Stimulated activated CD4-positive, alpha-beta T cell treated with anti-CD3 and anti-CD28 coated beads, Interleukin-1b, Interleukin-23, amount 100 ng/mL, for 1 hour (primary cell): ENCODE results near the gene PTPN4.
"Not testable (repeated sequence)": the region's sequence is repeated elsewhere in the genome, so short reads cannot be mapped to it uniquely, and the experiment has no call there.

Experiments used
- DNase-seq, 2 donors: peaks; one replicate each; pipeline ENCODE4 v3.0.0-alpha.2; 2020; ENCODE audit warnings: low read depth in 2 of 2

The PTPN4 gene

GRCh38 chr2:119941981-119942513 is 182.3 kb downstream of the PTPN4 start:
- DNase-seq, result no peak

- no peak for DNase-seq
These were observed 183.3 kb downstream of the PTPN4 start for GRCh38 chr2:119943058-119943457.

- no peak for DNase-seq
These were observed 187.8 kb downstream of the PTPN4 start for GRCh38 chr2:119947535-119947934.

GRCh38 chr2:119950966-119951365 is 191.2 kb downstream of the PTPN4 start:
- no peak for DNase-seq

GRCh38 chr2:119958670-119959268 is 199.0 kb downstream of the PTPN4 start:
- no peak for DNase-seq

- DNase-seq, result no peak
These were observed 201.1 kb downstream of the PTPN4 start for GRCh38 chr2:119960821-119961220.

- no peak for DNase-seq
These were observed 222.2 kb downstream of the PTPN4 start for GRCh38 chr2:119981896-119982295.

- no peak for DNase-seq
These were observed 222.8 kb downstream of the PTPN4 start for GRCh38 chr2:119982506-119982905.

GRCh38 chr2:119983108-119983507 is 223.4 kb downstream of the PTPN4 start:
- no peak for DNase-seq

GRCh38 chr2:119996148-119996547 is 236.4 kb downstream of the PTPN4 start:
- DNase-seq, result no peak

GRCh38 chr2:119996896-119997891 is 237.5 kb downstream of the PTPN4 start:
- DNase-seq, result not testable (repeated sequence)

GRCh38 chr2:120001471-120001870 is 241.7 kb downstream of the PTPN4 start:
- no peak for DNase-seq

GRCh38 chr2:120004254-120004653 is 244.5 kb downstream of the PTPN4 start:
- no peak for DNase-seq

GRCh38 chr2:120005834-120006521 is 246.3 kb downstream of the PTPN4 start:
- DNase-seq, result no peak

GRCh38 chr2:120007851-120008250 is 248.1 kb downstream of the PTPN4 start:
- no peak for DNase-seq

- no peak for DNase-seq
These were observed 252.6 kb downstream of the PTPN4 start for GRCh38 chr2:120012363-120012762.

- peak; percentile 35 to 54 for DNase-seq
These were observed 253.3 kb downstream of the PTPN4 start, which contains the start of gene EPB41L5 for GRCh38 chr2:120012771-120013596. TSS of gene EPB41L5 (plus strand) at chr2:120013077. CDS start at chr2:120019085, 6,008 bp downstream.

- no peak for DNase-seq
These were observed 254.0 kb downstream of the PTPN4 start for GRCh38 chr2:120013597-120014223.

GRCh38 chr2:120014226-120014980 is 254.7 kb downstream of the PTPN4 start:
- no peak for DNase-seq

- no peak for DNase-seq
These were observed 257.1 kb downstream of the PTPN4 start for GRCh38 chr2:120016800-120017199.
